IMR-90 (cell line): Measurements from ENCODE around the gene LTO1. TPM values are rescaled to one million over a fixed set of nuclear protein-coding genes. Genes with fewer than 3 reads are reported as not detected.

Experiments
- ATAC-seq: fragments of 200-7000 bp; cut with Tn5 transposase; 2 replicates; pipeline ENCODE4 v1.9.1; 2020; ENCODE audit warnings: low read depth, mild to moderate bottlenecking, moderate library complexity
- BruUV-seq: library from RNA; stranded (reverse); fragments of 400-500 nt; replicated peaks from 2 replicates; lab custom pipeline; 2021; lab: Mats Ljungman, UMichigan
- CTCF ChIA-PET: fragments of 300-600 bp; formaldehyde crosslinking; extraction: SDS; loops from one replicate; lab custom pipeline; 2021; ENCODE audit warnings: antibody characterized with exemption; lab: Yijun Ruan, JAX
- POLR2A ChIA-PET: fragments of 300-600 bp; sonication (Branson Sonifier 250); formaldehyde crosslinking; loops from one replicate; lab custom pipeline; 2022; ENCODE audit warnings: antibody characterized with exemption; ENCODE audit not compliant: unreplicated experiment; lab: Charles Lee
- DNase-seq: peaks from one replicate; pipeline ENCODE4 v3.0.0; 2013
- H2AFZ ChIP-seq: replicated peaks from 2 replicates; pipeline ENCODE3; 2013; ENCODE audit warnings: low read length, mild to moderate bottlenecking; ENCODE audit not compliant: poor library complexity
- H2AK5ac ChIP-seq: 2 replicates; pipeline ENCODE4 v1.6.1; 2013; ENCODE audit warnings: low read depth, low read length, inconsistent platforms
- H2AK9ac ChIP-seq: replicated peaks from 2 replicates; pipeline ENCODE3; 2013; ENCODE audit warnings: mild to moderate bottlenecking, low read depth, low read length, moderate library complexity; ENCODE audit not compliant: poor library complexity
- H2BK120ac ChIP-seq: 2 replicates; pipeline ENCODE4 v1.6.1; 2013; ENCODE audit warnings: low read depth, low read length, inconsistent platforms
- H2BK15ac ChIP-seq: 3 replicates; pipeline ENCODE4 v1.6.1; 2013; ENCODE audit warnings: low read depth, low read length, inconsistent platforms
- H2BK20ac ChIP-seq: 2 replicates; pipeline ENCODE4 v1.6.1; 2013; ENCODE audit warnings: low read depth, mild to moderate bottlenecking, inconsistent platforms, low read length, moderate library complexity
- H2BK5ac ChIP-seq: 2 replicates; pipeline ENCODE4 v1.6.1; 2013; ENCODE audit warnings: mild to moderate bottlenecking, low read depth, low read length, inconsistent platforms; ENCODE audit not compliant: poor library complexity, severe bottlenecking
- H3K14ac ChIP-seq: replicated peaks from 2 replicates; pipeline ENCODE4 v1.6.1; 2013; ENCODE audit warnings: low read depth, low read length, inconsistent platforms
- H3K18ac ChIP-seq: 2 replicates; pipeline ENCODE4 v1.6.1; 2013; ENCODE audit warnings: low read depth, low read length, control low read depth
- H3K23ac ChIP-seq: 2 replicates; pipeline ENCODE4 v1.6.1; 2013; ENCODE audit warnings: low read depth, low read length, inconsistent platforms
- H3K27ac ChIP-seq: 2 replicates; pipeline ENCODE4 v1.5.1; 2013; ENCODE audit warnings: mild to moderate bottlenecking, control low read depth, low read length; ENCODE audit not compliant: insufficient read depth
- H3K27me3 ChIP-seq: 2 replicates; pipeline ENCODE4 v1.6.1; 2013; ENCODE audit warnings: low read length; ENCODE audit not compliant: control insufficient read depth, insufficient read depth
- H3K36me3 ChIP-seq: 2 replicates; pipeline ENCODE4 v1.6.1; 2013; ENCODE audit warnings: low read length, mixed read lengths; ENCODE audit not compliant: control insufficient read depth, insufficient read depth
- H3K4ac ChIP-seq: 2 replicates; pipeline ENCODE4 v1.6.1; 2013; ENCODE audit warnings: low read depth, low read length, inconsistent platforms
- H3K4me1 ChIP-seq: 2 replicates; pipeline ENCODE4 v1.6.1; 2013; ENCODE audit warnings: low read length, mixed read lengths; ENCODE audit not compliant: control insufficient read depth, insufficient read depth
- H3K4me2 ChIP-seq: 2 replicates; pipeline ENCODE4 v1.6.1; 2013; ENCODE audit warnings: low read depth, mild to moderate bottlenecking, control low read depth, low read length, moderate library complexity
- H3K4me3 ChIP-seq: 2 replicates; pipeline ENCODE4 v1.5.1; 2013; ENCODE audit warnings: low read depth, mild to moderate bottlenecking, control low read depth, low read length, moderate library complexity; ENCODE audit not compliant: insufficient read depth
- H3K56ac ChIP-seq: 2 replicates; pipeline ENCODE4 v1.6.1; 2013; ENCODE audit warnings: low read length, inconsistent platforms; ENCODE audit not compliant: insufficient read depth; ENCODE audit errors: extremely low read depth
- H3K79me1 ChIP-seq, 2 experiments: 2 replicates each; pipeline ENCODE4 v1.6.1; 2013; ENCODE audit warnings: low read length in 2 of 2, inconsistent platforms in 1 of 2, low read depth in 1 of 2
- H3K9ac ChIP-seq: 2 replicates; pipeline ENCODE4 v1.6.1; 2013; ENCODE audit warnings: low read depth, low read length, control low read depth
- H3K9me1 ChIP-seq: 2 replicates; pipeline ENCODE4 v1.6.1; 2013; ENCODE audit warnings: low read length, inconsistent platforms; ENCODE audit not compliant: insufficient read depth
- H3K9me3 ChIP-seq: 2 replicates; pipeline ENCODE4 v1.6.1; 2013; ENCODE audit warnings: low read length; ENCODE audit not compliant: control insufficient read depth, insufficient read depth
- H4K20me1 ChIP-seq: 2 replicates; pipeline ENCODE4 v1.6.1; 2013; ENCODE audit warnings: low read length, inconsistent platforms; ENCODE audit not compliant: insufficient read depth
- H4K5ac ChIP-seq: 2 replicates; pipeline ENCODE4 v1.6.1; 2013; ENCODE audit warnings: mild to moderate bottlenecking, low read depth, low read length, control low read depth
- H4K8ac ChIP-seq, 2 experiments: 2 replicates each; pipeline ENCODE4 v1.6.1; 2013; ENCODE audit warnings: low read depth in 2 of 2, low read length in 2 of 2, control low read depth in 1 of 2, inconsistent platforms in 1 of 2
- H4K91ac ChIP-seq: 2 replicates; pipeline ENCODE4 v1.6.1; 2013; ENCODE audit warnings: low read depth, low read length, inconsistent platforms; ENCODE audit not compliant: insufficient read depth
- CHD1 ChIP-seq: IDR thresholded peaks from 2 replicates; pipeline ENCODE4 v1.6.1; 2012; ENCODE audit warnings: low read depth, low read length, improper control_type of control experiment
- RCOR1 ChIP-seq: IDR thresholded peaks from 2 replicates; pipeline ENCODE4 v1.6.1; 2012; ENCODE audit warnings: mild to moderate bottlenecking, low read length, improper control_type of control experiment; ENCODE audit not compliant: insufficient replicate concordance
- WGBS, 2 experiments: methylation state at CpG; one replicate each; pipeline versions ENCODE4 v1.1.5 to v1.1.7; 2013; ENCODE audit warnings: missing lambda C conversion rate in 2 of 2; ENCODE audit not compliant: insufficient read length in 1 of 2; ENCODE audit errors: extremely low coverage in 2 of 2; 5-methylcytosine and 5-hydroxymethylcytosine counted together
- dilution Hi-C: fragments of 300-500 bp; cut with HindIII; formaldehyde crosslinking; loops from one replicate; pipeline ENCODE4 v1.14.3; 2018; ENCODE audit warnings: low sequenced_read_pairs; ENCODE audit not compliant: unreplicated experiment
- in situ Hi-C: fragments of 300-500 bp; cut with MboI; formaldehyde crosslinking; loops from 3 replicates; pipeline ENCODE4 v1.14.3; 2019; ENCODE audit warnings: low sequenced_read_pairs, inconsistent platforms, mixed read lengths
- intact Hi-C: fragments of 100-400 bp; cut with micrococcal nuclease; formaldehyde crosslinking; loops from 2 replicates; pipeline ENCODE4 v1.10.0; 2022
- polyA plus RNA-seq, 3 experiments: library from polyadenylated mRNA; depleted of rRNA; stranded (reverse); fragments of >200 nt; gene quantifications; 2 replicates each; pipeline ENCODE4 v1.2.3, GENCODE V29; 2012; ENCODE audit warnings: low replicate concordance in 1 of 3
- total RNA-seq: library from RNA; depleted of rRNA; stranded (reverse); fragments of >200 nt; gene quantifications from 2 replicates; pipeline ENCODE4 v1.2.3, GENCODE V29; 2012
- TF ChIP-seq, protein P1 (sequence below): fragments of 150-350 bp; IDR thresholded peaks from 2 replicates; pipeline ENCODE4 v1.6.1; 2017; ENCODE audit warnings: mild to moderate bottlenecking, antibody characterized with exemption, low read length, low read depth

Gene LTO1
- total and polyA plus RNA-seq, 2 of the 4 experiments (the other 2 are of a cell fraction) = 8.2 to 23.5 TPM

DNA sequence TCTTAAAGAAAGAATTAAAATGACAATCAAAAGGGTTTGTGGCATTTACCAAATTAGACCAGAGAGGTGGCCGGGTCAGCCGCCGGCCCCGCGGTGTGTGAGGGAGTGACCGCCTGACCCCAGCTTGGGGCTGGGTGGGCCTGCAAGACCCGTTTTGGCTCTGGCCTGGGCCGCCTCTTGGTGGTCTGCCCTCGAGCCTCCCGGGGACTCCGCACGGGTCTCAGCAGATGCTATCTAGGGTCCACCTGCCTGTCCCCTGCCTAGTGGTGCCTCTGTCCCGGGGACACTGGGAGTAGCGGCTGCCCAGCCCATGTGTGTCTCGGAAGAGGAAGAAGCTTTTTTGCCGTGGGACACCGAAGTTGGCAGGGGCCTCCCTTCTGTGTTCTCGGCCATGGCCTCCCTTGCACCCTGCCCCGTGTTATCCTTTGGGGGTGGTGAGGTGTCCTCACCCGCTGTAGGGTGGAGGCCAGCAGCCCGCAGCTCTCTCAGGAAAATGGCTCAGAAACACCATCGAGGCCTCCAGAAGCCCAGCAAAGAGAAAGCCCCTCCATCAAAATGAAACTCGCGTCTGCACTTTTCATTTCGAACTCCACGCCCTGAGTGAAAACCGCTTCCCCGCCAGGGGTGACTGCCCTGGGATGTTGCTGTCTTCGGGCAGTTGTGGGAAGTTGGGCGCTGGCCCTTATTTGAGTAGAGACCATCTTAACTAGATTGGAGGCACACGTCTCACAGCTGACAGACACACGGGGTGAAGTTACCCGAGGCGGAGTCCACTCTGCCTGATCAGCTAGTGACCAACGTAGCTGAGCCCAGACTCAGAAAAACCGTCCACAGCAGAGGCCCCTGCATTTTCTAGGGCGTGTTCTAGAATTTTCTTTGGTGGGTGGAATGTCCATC is 26.2 kb downstream of the LTO1 start:
- Histone ChIP-seq H3K9ac (no peak overlapping the region), H3K36me3 (peaks cover 86% of the 10 kb centered on the region), H3K4me2 (no peak overlapping the region), H2BK5ac (no peak overlapping the region), H3K9me1 (no peaks in the 10 kb centered on the region; the same call in 1 of the 2 replicates), H4K91ac (no peak overlapping the region), H4K8ac (no peak overlapping the region), H2AK5ac (no peak overlapping the region), H2AK9ac (no peak overlapping the region), H4K20me1 (peaks cover 99% of the 10 kb centered on the region), H3K14ac (no peak overlapping the region), H3K18ac (no peak overlapping the region), H3K56ac (no peak overlapping the region), H2AFZ (no peak overlapping the region), H3K4ac (no peak overlapping the region), H4K5ac (no peak overlapping the region), H3K4me1 (peaks cover 18% of the 10 kb centered on the region), H3K27me3 (no peaks in the 10 kb centered on the region), H3K4me3 (no peak overlapping the region), H3K9me3 (no peaks in the 10 kb centered on the region), H3K27ac (no peak overlapping the region), H3K23ac (no peak overlapping the region), H2BK20ac (no peak overlapping the region; the same call in 1 of the 2 replicates), H3K79me1 (peaks cover 21 to 83% of the 10 kb centered on the region in 2 experiments), H2BK120ac (no peak overlapping the region), H2BK15ac (no peak overlapping the region)
- intact Hi-C loops = loop anchor here (10.0 kb wide), 1 partner anchor 744 kb away; the partner anchor contains the start of genes IGHMBP2 and MRPL21
- dilution Hi-C loops = no loop called here
- CTCF ChIA-PET = interaction anchor here (1.0 kb wide), 1 partner anchor 517 kb away, joined by 5 read pairs; no protein-coding TSS in a partner anchor
- in situ Hi-C loops = no loop called here
- WGBS, 2 experiments = 89% methylated on average over 16 of the region's 37 CpGs; no CpG with 5 or more reads in 1 of the 2 experiments
- ATAC-seq = no peak
- BruUV-seq = no TSS peak
- POLR2A ChIA-PET = no interaction called here
- DNase-seq = no peak
- TF ChIP-seq CHD1 (no peak), RCOR1 (no peak)
- TF ChIP-seq, protein P1, sequence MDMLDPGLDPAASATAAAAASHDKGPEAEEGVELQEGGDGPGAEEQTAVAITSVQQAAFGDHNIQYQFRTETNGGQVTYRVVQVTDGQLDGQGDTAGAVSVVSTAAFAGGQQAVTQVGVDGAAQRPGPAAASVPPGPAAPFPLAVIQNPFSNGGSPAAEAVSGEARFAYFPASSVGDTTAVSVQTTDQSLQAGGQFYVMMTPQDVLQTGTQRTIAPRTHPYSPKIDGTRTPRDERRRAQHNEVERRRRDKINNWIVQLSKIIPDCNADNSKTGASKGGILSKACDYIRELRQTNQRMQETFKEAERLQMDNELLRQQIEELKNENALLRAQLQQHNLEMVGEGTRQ = no peak
